HS-5 (cell line): Measurements from ENCODE around the gene PDE2A.
A peak's percentile ranks its signal among the peaks of the same experiment; 100 is the strongest.
"Not testable (repeated sequence)": the region's sequence is repeated elsewhere in the genome, so short reads cannot be mapped to it uniquely, and the experiment has no call there.

Experiments
- DNase-seq: peaks from one replicate; pipeline ENCODE4 v3.0.0-alpha.2; 2012; ENCODE audit warnings: low read depth

The PDE2A gene

GRCh38 chr11:72575533-72576242, 98.5 kb downstream of the PDE2A start:
- DNase-seq = no peak

- no peak for DNase-seq
Measured at GRCh38 chr11:72574548-72575460, 99.4 kb downstream of the PDE2A start.

DNA sequence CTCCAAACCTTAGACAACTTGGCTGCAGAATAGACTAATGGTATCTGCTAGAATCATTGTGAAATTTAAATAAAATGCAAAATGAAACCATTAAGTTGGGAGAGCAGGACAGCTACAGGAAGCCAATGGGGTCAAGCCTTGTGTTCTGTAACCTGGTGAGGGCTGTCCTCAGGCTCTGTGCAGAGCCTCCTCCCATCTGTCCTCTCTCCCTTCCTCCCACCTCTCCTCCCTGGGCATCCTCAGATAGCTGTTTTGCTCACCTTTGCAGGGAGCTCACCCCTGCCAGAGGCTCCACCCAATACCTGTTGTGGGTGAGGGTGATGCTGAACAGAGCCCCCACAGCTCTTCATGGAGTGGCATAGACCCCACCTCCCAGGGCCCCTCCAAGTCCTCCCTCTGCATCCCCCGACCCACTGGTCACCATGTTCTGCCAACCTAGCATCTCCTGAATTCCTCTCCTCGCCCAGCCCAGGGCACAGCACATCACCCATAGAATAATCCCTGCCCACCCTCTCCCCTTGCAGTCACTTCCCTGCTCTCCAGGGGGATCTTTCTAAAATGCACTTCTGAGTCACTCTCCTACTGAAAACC, 100.3 kb downstream of the PDE2A start:
- no peak for DNase-seq

- DNase-seq = no peak
Measured at GRCh38 chr11:72573072-72573854, 101.0 kb downstream of the PDE2A start.

DNA sequence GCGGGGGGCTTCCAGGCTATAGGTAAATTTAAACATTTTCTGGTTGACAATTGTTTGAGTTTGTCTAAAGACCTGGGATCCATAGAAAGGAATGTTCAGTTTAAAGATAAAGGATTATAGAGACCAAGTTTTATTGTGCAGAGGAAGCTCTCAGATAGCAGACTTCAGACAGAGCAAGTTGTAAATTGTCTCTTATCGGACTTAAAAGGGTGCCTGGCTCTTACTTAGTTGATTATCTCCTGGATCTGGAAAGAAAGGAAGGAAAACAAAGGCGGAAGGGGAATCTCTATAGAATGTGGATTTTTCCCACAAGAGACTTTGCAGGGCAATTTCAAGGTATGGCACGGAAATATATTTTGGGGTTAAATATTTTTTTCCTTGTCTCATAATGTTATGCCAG, 101.7 kb downstream of the PDE2A start:
- DNase-seq = not testable (repeated sequence)

DNA sequence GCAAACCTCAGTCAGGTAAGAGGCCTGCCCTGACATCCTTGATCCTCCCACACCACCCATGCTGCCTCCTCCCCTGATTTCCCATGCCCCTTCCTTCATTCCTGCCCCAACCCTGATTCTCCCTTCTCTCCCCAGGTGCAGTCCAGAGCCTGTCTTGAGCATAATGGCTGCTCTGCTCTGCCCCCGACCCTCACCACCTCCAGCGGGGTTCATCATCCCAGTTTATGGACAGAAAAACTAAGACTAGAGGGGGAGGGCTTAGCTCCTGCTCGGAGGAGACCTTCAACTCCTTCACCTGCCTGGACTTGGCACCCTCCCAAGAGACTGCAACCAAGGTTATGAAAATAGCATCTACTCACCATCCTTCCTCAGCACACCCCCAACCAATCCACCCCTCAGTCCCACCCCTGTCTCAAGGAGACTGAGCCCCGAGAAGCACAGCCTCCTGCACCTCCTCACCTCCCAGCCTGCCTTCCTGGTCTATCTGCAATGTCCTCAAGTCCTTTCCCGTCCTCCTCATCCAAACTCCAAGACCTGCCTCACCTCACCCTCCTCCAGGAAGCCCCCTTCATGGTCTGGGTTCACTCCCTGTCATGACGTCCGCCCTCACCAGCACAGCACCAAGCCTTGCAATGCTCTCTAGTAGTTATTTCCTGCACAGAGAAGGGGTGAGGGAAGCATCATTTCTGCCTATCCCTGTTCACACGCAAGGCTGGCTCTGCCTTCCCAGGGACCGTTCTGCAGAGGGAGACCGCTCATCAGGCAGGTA, 103.1 kb downstream of the PDE2A start:
- no peak for DNase-seq

GRCh38 chr11:72569966-72570892, 104.0 kb downstream of the PDE2A start:
- DNase-seq = peak; percentile 46

- DNase-seq = no peak
Measured at GRCh38 chr11:72568861-72569260, 105.4 kb downstream of the PDE2A start.

- DNase-seq = no peak
Measured at GRCh38 chr11:72562431-72562830, 111.8 kb downstream of the PDE2A start.

GRCh38 chr11:72561856-72562255, 112.4 kb downstream of the PDE2A start:
- no peak for DNase-seq

- not testable (repeated sequence) for DNase-seq
Measured at GRCh38 chr11:72560864-72561263, 113.4 kb downstream of the PDE2A start.

DNA sequence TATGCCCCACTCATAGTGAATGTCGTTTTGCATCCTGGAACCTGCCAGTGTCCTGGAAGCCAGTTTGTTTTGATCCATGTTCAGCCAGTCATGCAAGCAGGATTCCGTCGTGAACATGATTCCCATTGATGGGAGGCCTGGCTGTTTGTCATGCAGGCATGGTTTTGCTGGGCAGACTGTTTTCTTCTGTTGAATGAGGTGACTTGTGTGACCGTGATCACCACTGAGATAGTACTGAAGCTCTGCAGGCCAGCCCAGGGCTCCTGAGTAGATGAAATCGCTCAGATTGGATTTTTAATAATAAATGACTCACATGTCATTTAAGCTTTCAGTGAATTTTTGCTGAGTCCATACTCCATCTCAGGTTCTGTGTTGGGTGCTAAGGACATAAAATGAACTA, 117.8 kb downstream of the PDE2A start:
- no peak for DNase-seq

DNA sequence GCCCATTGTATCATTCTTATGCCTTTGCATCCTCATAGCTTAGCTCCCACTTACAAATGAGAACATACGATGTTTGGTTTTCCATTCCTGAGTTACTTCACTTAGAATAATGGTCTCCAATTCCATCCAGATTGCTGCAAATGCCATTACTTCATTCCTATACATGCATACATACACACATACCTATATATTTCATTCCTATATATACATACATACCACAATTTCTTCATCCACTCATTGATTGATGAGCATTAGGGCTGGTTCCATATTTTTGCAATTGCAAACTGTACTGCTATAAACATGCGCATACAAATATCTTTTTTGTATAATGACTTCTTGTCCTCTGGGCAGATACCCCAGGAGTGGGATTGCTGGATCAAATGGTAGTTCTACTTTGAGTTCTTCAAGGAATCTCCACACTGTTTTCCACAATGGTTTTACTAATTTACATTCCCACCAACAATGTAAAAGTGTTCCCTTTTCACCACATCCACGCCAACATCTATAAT, 119.2 kb downstream of the PDE2A start:
- not testable (repeated sequence) for DNase-seq

DNA sequence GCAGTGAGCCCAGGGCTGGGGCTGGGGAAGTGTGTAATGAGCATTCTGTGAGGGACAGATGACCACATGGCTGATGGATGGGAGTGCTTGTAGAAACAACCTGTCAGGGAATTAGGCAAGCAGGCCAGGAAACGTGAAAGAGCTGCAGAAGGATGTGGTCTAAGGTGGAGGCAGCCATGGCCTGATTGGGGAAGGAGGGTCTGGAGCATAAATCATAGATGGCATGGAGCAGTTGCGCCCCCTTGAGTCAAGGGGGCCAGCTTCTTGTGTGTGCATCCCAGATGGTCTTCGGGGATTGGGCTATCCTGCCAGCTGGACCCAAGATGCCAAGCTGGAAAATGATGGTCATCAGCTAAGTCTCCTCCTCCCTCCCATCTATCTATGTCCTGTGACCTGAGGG, 120.5 kb downstream of the PDE2A start:
- DNase-seq = no peak

- no peak for DNase-seq
Measured at GRCh38 chr11:72552399-72552910, 121.8 kb downstream of the PDE2A start.

DNA sequence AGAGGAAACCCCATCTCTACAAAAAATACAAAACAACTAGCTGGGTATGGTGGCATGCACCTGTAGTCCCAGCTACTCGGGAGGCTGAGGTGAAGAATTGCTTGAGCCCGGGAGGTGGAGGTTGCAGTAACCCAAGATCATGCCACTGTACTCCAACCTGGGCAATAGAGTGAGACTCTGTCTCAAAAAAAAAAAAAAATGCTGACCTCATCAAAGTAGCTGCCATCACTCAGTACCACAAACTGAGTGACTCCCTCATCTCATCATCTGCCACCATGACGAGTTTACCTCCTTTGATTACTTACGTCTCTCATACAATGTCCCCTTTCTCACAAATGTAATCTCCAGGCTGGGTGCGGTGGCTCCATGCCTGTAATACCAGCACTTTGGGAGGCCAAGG, 122.7 kb downstream of the PDE2A start:
- no peak for DNase-seq

GRCh38 chr11:72548463-72548862, 125.8 kb downstream of the PDE2A start:
- DNase-seq = no peak

DNA sequence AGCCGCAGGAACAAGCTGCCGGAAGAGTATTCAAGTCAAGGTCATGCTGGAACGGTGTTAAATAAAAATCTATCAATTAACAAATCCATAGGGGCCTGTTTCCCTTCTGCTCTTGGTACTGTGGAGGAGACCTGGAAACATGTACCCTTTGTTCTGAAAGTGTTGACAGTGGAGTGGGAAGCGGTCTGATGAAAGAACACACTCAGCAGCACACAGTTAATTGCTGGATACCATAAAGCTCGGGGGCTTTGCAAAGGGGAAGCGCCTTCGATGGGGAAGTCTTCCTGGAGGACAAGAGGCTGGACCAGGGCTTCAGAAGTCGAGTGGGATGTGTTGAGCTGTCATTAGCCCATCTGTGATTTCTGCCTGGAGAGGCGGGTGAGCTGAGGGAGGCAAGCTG, 127.4 kb downstream of the PDE2A start:
- DNase-seq = no peak

GRCh38 chr11:72544589-72544988, 129.6 kb downstream of the PDE2A start:
- DNase-seq = no peak
